Measurements from ENCODE around the gene ZNF618. TPM values are rescaled to one million over a fixed set of nuclear protein-coding genes. Genes with fewer than 3 reads are reported as not detected.

The ZNF618 gene
- total RNA-seq, 1 experiment from 2014 or later: 1.8 TPM

GRCh38 chr9:114056527-114056926, 180.4 kb downstream of the ZNF618 start:
- Histone ChIP-seq H3K27ac (ENCODE audit: low read length) (no peak overlapping the region), H3K27me3 (ENCODE audit: control insufficient read depth, insufficient read depth, low read length) (no peaks in the 10 kb centered on the region), H3K9me3 (ENCODE audit: control insufficient read depth, insufficient read depth, low read depth, low read length) (no peaks in the 10 kb centered on the region), H3K36me3 (ENCODE audit: control insufficient read depth, insufficient read depth, low read length) (no peaks in the 10 kb centered on the region), H3K4me1 (ENCODE audit: control insufficient read depth, insufficient read depth, low read length) (no peaks in the 10 kb centered on the region), H3K4me3 (ENCODE audit: low read depth in 2 of 2, low read length in 2 of 2) (no peak overlapping the region)
- POLR2A ChIA-PET: no interaction called here
- in situ Hi-C loops (cut with HindIII; ENCODE audit: low pct_unique_long_range_greater_than_20kb, low sequenced_read_pairs) (no loop called here), intact Hi-C loops (cut with micrococcal nuclease; ENCODE audit: unreplicated experiment) (no loop called here)
- TF ChIP-seq, protein P1, sequence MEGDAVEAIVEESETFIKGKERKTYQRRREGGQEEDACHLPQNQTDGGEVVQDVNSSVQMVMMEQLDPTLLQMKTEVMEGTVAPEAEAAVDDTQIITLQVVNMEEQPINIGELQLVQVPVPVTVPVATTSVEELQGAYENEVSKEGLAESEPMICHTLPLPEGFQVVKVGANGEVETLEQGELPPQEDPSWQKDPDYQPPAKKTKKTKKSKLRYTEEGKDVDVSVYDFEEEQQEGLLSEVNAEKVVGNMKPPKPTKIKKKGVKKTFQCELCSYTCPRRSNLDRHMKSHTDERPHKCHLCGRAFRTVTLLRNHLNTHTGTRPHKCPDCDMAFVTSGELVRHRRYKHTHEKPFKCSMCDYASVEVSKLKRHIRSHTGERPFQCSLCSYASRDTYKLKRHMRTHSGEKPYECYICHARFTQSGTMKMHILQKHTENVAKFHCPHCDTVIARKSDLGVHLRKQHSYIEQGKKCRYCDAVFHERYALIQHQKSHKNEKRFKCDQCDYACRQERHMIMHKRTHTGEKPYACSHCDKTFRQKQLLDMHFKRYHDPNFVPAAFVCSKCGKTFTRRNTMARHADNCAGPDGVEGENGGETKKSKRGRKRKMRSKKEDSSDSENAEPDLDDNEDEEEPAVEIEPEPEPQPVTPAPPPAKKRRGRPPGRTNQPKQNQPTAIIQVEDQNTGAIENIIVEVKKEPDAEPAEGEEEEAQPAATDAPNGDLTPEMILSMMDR (IDR thresholded peaks at IDR 0.05): no peak
- TF ChIP-seq, protein P2, sequence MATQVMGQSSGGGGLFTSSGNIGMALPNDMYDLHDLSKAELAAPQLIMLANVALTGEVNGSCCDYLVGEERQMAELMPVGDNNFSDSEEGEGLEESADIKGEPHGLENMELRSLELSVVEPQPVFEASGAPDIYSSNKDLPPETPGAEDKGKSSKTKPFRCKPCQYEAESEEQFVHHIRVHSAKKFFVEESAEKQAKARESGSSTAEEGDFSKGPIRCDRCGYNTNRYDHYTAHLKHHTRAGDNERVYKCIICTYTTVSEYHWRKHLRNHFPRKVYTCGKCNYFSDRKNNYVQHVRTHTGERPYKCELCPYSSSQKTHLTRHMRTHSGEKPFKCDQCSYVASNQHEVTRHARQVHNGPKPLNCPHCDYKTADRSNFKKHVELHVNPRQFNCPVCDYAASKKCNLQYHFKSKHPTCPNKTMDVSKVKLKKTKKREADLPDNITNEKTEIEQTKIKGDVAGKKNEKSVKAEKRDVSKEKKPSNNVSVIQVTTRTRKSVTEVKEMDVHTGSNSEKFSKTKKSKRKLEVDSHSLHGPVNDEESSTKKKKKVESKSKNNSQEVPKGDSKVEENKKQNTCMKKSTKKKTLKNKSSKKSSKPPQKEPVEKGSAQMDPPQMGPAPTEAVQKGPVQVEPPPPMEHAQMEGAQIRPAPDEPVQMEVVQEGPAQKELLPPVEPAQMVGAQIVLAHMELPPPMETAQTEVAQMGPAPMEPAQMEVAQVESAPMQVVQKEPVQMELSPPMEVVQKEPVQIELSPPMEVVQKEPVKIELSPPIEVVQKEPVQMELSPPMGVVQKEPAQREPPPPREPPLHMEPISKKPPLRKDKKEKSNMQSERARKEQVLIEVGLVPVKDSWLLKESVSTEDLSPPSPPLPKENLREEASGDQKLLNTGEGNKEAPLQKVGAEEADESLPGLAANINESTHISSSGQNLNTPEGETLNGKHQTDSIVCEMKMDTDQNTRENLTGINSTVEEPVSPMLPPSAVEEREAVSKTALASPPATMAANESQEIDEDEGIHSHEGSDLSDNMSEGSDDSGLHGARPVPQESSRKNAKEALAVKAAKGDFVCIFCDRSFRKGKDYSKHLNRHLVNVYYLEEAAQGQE (IDR thresholded peaks at IDR 0.05; ENCODE audit: insufficient read depth in 1 of 2, low read depth in 2 of 2, low read length in 1 of 2): no peak
- TF ChIP-seq SIN3A (IDR thresholded peaks at IDR 0.05; ENCODE audit: borderline replicate concordance, insufficient read depth, low read depth, low read length): no peak
- TF ChIP-seq TCF7L2 (IDR thresholded peaks at IDR 0.05; ENCODE audit: low read depth, low read length): no peak
- no peak for TF ChIP-seq POLR2AphosphoS5 (IDR thresholded peaks at IDR 0.05; ENCODE audit: low read depth, low read length)
- CTCF ChIA-PET: no interaction called here
- no TSS peak for BruUV-seq (replicated peaks)
- DNase-seq (ENCODE audit: low read depth, low spot score) (no peak), ATAC-seq (no peak)

DNA sequence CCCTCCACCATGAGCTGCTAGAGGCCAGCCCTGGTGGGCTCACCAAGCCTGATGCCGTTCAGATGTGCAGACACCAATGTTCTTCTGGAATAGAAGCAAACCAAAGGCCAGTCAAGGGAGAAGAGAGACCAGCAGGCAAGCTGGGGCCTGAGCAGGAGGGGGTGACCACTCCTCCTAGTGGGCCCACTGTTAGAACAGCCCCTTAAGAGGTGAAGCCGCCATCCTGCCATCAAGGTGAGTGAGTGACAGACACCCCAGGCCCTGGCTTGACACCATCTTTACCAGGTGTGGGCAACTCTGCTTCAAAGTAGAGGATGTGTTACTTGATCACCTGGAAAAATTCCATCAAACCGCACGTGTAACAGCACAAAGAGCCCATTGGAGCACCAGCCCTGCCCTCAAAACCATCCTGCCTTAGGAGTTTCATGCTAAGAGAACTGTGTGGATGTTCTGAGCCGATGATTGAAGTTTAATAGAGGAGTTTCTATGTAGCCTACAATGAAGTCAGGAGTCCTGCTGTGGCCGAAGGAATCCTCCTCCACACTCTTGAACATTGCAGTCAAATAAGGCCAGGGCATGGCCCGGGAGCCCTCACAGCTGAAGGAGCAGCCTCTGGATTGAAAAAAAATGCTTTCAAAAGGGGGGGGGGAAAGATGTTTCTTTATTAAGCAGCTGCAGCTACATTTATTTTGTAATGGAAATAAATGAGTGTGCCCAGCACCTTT, 181.2 kb downstream of the ZNF618 start:
- TF ChIP-seq, protein P1 (IDR thresholded peaks at IDR 0.05): no peak
- no peak for TF ChIP-seq SIN3A (IDR thresholded peaks at IDR 0.05; ENCODE audit: borderline replicate concordance, insufficient read depth, low read depth, low read length)
- TF ChIP-seq POLR2AphosphoS5 (IDR thresholded peaks at IDR 0.05; ENCODE audit: low read depth, low read length): no peak
- TF ChIP-seq, protein P2 (IDR thresholded peaks at IDR 0.05; ENCODE audit: insufficient read depth in 1 of 2, low read depth in 2 of 2, low read length in 1 of 2): no peak
- no peak for TF ChIP-seq TCF7L2 (IDR thresholded peaks at IDR 0.05; ENCODE audit: low read depth, low read length)
- BruUV-seq (replicated peaks): no TSS peak

More for the DNA sequence above, 181.2 kb downstream of the ZNF618 start:
- CTCF ChIA-PET: interaction anchor here (0.5 kb wide), 1 partner anchor 71 kb away, joined by 3 read pairs; no protein-coding TSS in a partner anchor
- Histone ChIP-seq H3K36me3 (ENCODE audit: control insufficient read depth, insufficient read depth, low read length) (no peaks in the 10 kb centered on the region), H3K9me3 (ENCODE audit: control insufficient read depth, insufficient read depth, low read depth, low read length) (no peaks in the 10 kb centered on the region), H3K27me3 (ENCODE audit: control insufficient read depth, insufficient read depth, low read length) (no peaks in the 10 kb centered on the region), H3K4me3 (ENCODE audit: low read depth in 2 of 2, low read length in 2 of 2) (no peak overlapping the region), H3K4me1 (ENCODE audit: control insufficient read depth, insufficient read depth, low read length) (no peaks in the 10 kb centered on the region), H3K27ac (ENCODE audit: low read length) (no peak overlapping the region)
- ATAC-seq: no peak
- in situ Hi-C loops (cut with HindIII; ENCODE audit: low pct_unique_long_range_greater_than_20kb, low sequenced_read_pairs) (no loop called here), intact Hi-C loops (cut with micrococcal nuclease; ENCODE audit: unreplicated experiment) (no loop called here)
- no peak for DNase-seq (ENCODE audit: low read depth, low spot score)
- POLR2A ChIA-PET: no interaction called here

Data from Panc1 (cell line).